ENCODE measurements around the gene SCYL2.

SCYL2 gene

DNA sequence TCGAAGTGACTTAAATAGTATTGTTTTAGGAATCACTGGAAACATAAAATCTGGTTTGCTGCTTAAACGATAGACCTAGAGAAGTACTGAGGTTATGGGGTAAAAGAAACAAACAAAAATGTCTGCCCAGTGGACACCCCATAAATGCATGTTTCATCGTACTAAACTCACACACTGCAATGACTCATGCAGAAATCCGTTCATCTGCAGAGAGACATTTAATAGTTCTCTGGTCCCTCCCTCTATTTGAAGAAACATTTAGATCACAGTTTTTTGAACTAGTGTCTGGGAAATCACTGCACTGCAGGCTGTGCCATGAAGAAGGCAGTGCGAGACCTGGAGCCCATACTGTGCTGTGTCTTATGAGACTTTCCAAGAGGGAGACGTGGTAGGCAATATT lies 115.4 kb downstream of the SCYL2 start:
- no peak for DNase-seq

DNA sequence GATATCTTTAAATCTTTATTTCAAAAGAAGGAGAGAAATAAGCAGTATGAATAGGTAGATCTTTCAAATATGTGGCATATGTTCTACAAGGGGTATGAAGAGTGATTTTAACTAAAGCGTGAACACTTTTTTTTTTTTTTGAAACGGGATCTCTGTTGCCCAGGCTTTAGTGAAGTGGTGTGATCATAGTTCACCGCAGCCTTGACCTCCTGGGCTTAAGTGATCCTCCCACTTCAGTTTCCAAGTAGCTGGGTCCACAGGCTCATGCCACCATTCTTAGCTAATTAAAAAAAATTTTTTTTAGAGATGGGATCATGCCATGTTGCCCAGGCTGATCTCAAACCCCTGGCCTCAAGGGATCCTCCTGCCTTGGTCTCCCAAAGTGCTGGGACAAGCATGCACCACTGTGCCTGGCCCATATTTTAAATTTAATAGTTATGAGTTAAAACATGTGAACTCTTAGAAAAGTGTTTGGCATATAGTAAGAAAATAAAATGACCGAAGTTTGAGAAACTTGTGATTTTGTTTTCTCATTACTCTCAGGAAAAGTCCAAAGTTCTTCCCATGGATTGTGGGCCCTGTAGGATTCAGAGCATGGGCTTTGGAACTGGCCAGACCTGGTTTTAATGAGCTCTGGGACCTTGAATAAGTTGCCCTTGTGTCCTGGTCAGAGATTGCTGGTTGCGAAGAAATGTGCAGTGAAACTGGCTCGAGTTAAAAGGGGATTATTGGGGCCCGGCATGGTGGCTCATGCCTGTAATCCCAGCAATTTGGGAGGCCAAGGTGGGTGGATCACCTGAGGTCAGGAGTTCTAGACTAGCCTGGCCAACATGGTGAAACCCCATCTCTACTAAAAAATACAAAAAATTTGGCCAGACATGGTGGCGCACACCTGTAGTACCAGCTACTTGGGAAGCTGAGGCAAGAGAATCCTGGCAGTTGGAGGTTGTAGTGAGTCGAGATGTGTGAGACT lies 116.9 kb downstream of the SCYL2 start:
- no peak for DNase-seq

DNA sequence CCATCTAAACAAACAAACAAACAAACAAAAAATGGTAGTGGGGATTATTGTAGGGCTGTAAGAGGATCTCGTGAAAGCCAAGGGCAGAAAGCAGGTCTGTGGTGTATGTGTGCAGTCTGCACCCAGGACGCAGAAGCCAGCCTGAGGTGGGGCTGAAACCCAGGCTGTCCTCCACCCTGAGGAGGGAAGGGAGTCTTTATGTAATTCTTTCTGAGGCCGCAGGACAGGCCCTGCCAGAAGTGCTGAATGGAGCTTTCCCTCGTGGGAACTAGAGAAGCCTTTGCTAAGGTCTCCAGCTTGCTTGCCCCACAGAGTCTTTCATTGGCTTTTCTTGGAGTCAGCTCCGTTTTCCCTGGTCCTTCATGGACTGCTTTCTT lies 117.6 kb downstream of the SCYL2 start:
- no peak for DNase-seq

DNA sequence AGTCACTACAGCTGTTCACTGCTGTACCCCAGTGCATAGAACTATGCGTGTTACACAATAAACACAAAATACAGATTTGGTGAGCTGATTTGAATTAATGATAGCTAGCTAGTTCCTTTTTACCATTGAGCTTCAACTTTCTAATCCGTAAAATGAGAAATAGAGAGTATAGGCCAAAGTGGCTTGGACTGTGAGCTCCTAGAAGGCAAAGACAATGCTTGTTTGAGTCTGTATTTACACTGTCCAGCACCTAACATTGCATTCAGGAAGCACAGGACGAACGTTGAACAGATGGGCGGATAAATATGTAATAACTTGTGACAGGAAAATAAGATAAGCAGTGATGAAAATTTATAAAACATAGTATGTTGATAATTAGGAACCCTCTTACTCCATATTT lies 121.4 kb downstream of the SCYL2 start:
- DNase-seq: no peak
